GM06990 (cell line): ENCODE measurements around the gene ZNF574.
A peak's percentile ranks its signal among the peaks of the same experiment; 100 is the strongest.

Source experiments
- DNase-seq: peaks from one replicate; pipeline ENCODE4 v3.0.0-alpha.2; 2011; ENCODE audit not compliant: insufficient read length; ENCODE audit errors: extremely low read depth
- H3K27me3 ChIP-seq: replicated peaks from 2 replicates; pipeline ENCODE4 v1.6.0; 2011; ENCODE audit warnings: low read length; ENCODE audit not compliant: control insufficient read depth, insufficient read depth
- H3K36me3 ChIP-seq: 2 replicates; pipeline ENCODE4 v1.5.1; 2011; ENCODE audit warnings: low read length; ENCODE audit not compliant: control insufficient read depth, insufficient read depth
- H3K4me3 ChIP-seq: replicated peaks from 2 replicates; pipeline ENCODE4 v1.5.1; 2011; ENCODE audit warnings: low read depth, mild to moderate bottlenecking, control low read depth, low read length
- CTCF ChIP-seq: IDR thresholded peaks from 2 replicates; pipeline ENCODE4 v1.5.1; 2011; ENCODE audit warnings: low read length, control low read depth, mild to moderate bottlenecking, inconsistent platforms; ENCODE audit not compliant: insufficient read depth, poor library complexity, severe bottlenecking

ZNF574 gene

GRCh38 chr19:42075364-42075615, 676 bp upstream of the ZNF574 start:
- no peak for DNase-seq
- H3K27me3 ChIP-seq: no peaks in the 10 kb centered on the region
- peak overlapping the region; percentile 96 for H3K4me3 ChIP-seq
- H3K36me3 ChIP-seq: peaks cover 18% of the 10 kb centered on the region
- TF ChIP-seq CTCF: no peak

GRCh38 chr19:42076380-42076944, 496 bp downstream of the ZNF574 start:
- peaks cover 28% of the 10 kb centered on the region for H3K36me3 ChIP-seq
- DNase-seq: no peak
- peak overlapping the region; percentile 96 for H3K4me3 ChIP-seq
- TF ChIP-seq CTCF: no peak
- no peaks in the 10 kb centered on the region for H3K27me3 ChIP-seq

- no peak for TF ChIP-seq CTCF
- Histone ChIP-seq H3K27me3 (no peaks in the 10 kb centered on the region), H3K36me3 (peaks cover 28% of the 10 kb centered on the region), H3K4me3 (no peak overlapping the region)
- no peak for DNase-seq
These were observed 2.1 kb downstream of the ZNF574 start for GRCh38 chr19:42078058-42078457.

GRCh38 chr19:42078538-42079275, 2.7 kb downstream of the ZNF574 start:
- peaks cover 28% of the 10 kb centered on the region for H3K36me3 ChIP-seq
- no peak overlapping the region for H3K4me3 ChIP-seq
- TF ChIP-seq CTCF: no peak
- no peaks in the 10 kb centered on the region for H3K27me3 ChIP-seq
- no peak for DNase-seq

- H3K27me3 ChIP-seq: no peaks in the 10 kb centered on the region
- no peak for DNase-seq
- TF ChIP-seq CTCF: no peak
- H3K36me3 ChIP-seq: peaks cover 28% of the 10 kb centered on the region
- H3K4me3 ChIP-seq: no peak overlapping the region
These were observed 3.3 kb downstream of the ZNF574 start for GRCh38 chr19:42079276-42079669.
